HepG2 (cell line): ENCODE data around the gene WFDC13. TPM values are rescaled to one million over a fixed set of nuclear protein-coding genes. Genes with fewer than 3 reads are reported as not detected.

Source experiments
- ATAC-seq: fragments of 200-7000 bp; cut with Tn5 transposase; 3 replicates; pipeline ENCODE4 v1.9.1; 2020; ENCODE audit warnings: mild to moderate bottlenecking, moderate library complexity
- BruUV-seq: library from RNA; stranded (reverse); fragments of 400-500 nt; replicated peaks from 2 replicates; lab custom pipeline; 2021; lab: Mats Ljungman, UMichigan
- CTCF ChIA-PET: fragments of 300-600 bp; formaldehyde crosslinking; extraction: SDS; loops from one replicate; lab custom pipeline; 2021; ENCODE audit warnings: low total read pairs, inconsistent platforms, low intra/inter-chr PET ratio; lab: Yijun Ruan, JAX
- POLR2A ChIA-PET: fragments of 350-600 bp; sonication (Branson Sonifier 250); formaldehyde crosslinking; loops from one replicate; lab custom pipeline; 2020; ENCODE audit warnings: antibody characterized with exemption, inconsistent platforms; lab: Yijun Ruan, JAX
- DNase-seq: peaks from one replicate; pipeline ENCODE4 v3.0.0-alpha.2; 2015; ENCODE audit warnings: low spot score
- FAIRE-seq: peaks from 3 replicates; lab custom pipeline; 2011; peaks lifted over from hg19 to GRCh38; lab: Jason Lieb, UNC
- H2AFZ ChIP-seq: one replicate; pipeline ENCODE4 v1.6.1; 2011; ENCODE audit warnings: low read length, inconsistent platforms
- H3K27ac ChIP-seq: fragments of 300-600 bp; 3 replicates; pipeline ENCODE4 v1.8.0; 2011; ENCODE audit warnings: mixed run types, mild to moderate bottlenecking, mixed read lengths, low read length, inconsistent platforms; ENCODE audit not compliant: insufficient read depth; ENCODE audit errors: extremely low read length
- H3K27me3 ChIP-seq, 2 experiments: fragments of 200-600 bp in 1 of 2; 2 replicates in 1 of 2; 3 replicates in 1 of 2; pipeline versions ENCODE4 v1.6.0 to v1.8.0; 2011; ENCODE audit warnings: low read length in 2 of 2, mild to moderate bottlenecking in 2 of 2, moderate library complexity in 2 of 2, inconsistent platforms in 1 of 2; ENCODE audit not compliant: insufficient read depth in 2 of 2, control insufficient read depth in 1 of 2
- H3K36me3 ChIP-seq, 2 experiments: fragments of 200-600 bp in 1 of 2; replicated peaks in 1 of 2; 2 replicates in 1 of 2; 3 replicates in 1 of 2; pipeline versions ENCODE4 v1.5.1 to v1.8.0; 2011; ENCODE audit warnings: low read length in 2 of 2, inconsistent platforms in 1 of 2; ENCODE audit not compliant: insufficient read depth in 2 of 2, control insufficient read depth in 1 of 2
- H3K4me1 ChIP-seq: 2 replicates; pipeline ENCODE4 v1.5.1; 2012; ENCODE audit warnings: low read length, inconsistent platforms; ENCODE audit not compliant: insufficient read depth
- H3K4me2 ChIP-seq: 2 replicates; pipeline ENCODE4 v1.6.0; 2011; ENCODE audit warnings: low read depth, low read length, inconsistent platforms
- H3K4me3 ChIP-seq, 3 experiments: fragments of 200-600 bp in 1 of 3; sonication (generic), shearing (Covaris generic) in 1 of 3; replicated peaks in 1 of 3; 2 replicates each; pipeline ENCODE4 v1.5.1; 2011 to 2016; ENCODE audit warnings: low read length in 3 of 3, inconsistent platforms in 2 of 3, low read depth in 2 of 3, mild to moderate bottlenecking in 2 of 3, control low read depth in 1 of 3, mixed read lengths in 1 of 3; ENCODE audit not compliant: insufficient read depth in 1 of 3
- H3K79me2 ChIP-seq: one replicate; pipeline ENCODE4 v1.6.1; 2011; ENCODE audit warnings: low read length, inconsistent platforms; ENCODE audit not compliant: insufficient read depth
- H3K9ac ChIP-seq: 2 replicates; pipeline ENCODE4 v1.6.0; 2011; ENCODE audit warnings: mild to moderate bottlenecking, low read depth, low read length, inconsistent platforms; ENCODE audit not compliant: insufficient read depth
- H3K9me3 ChIP-seq: 2 replicates; pipeline ENCODE4 v1.5.1; 2012; ENCODE audit warnings: mild to moderate bottlenecking, low read length
- H4K20me1 ChIP-seq: 2 replicates; pipeline ENCODE4 v1.6.0; 2011; ENCODE audit warnings: inconsistent platforms, mild to moderate bottlenecking, low read length, moderate library complexity; ENCODE audit not compliant: insufficient read depth
- BCL3 ChIP-seq: sonication (generic); formaldehyde crosslinking; IDR thresholded peaks from 2 replicates; pipeline ENCODE4 v1.5.1; 2020; ENCODE audit warnings: mild to moderate bottlenecking, missing genetic modification reagents, moderate library complexity
- HBP1 ChIP-seq: IDR thresholded peaks from 2 replicates; pipeline ENCODE4 v1.6.1; 2016; ENCODE audit warnings: low read depth, control low read depth
- NAIF1 ChIP-seq: sonication (generic); formaldehyde crosslinking; IDR thresholded peaks from 2 replicates; pipeline ENCODE4 v1.5.0; 2020; ENCODE audit warnings: mild to moderate bottlenecking, missing genetic modification reagents, borderline replicate concordance
- SOX6 ChIP-seq, 2 experiments: fragments of 450-650 bp in 1 of 2; sonication (generic) in 1 of 2; formaldehyde crosslinking in 1 of 2; IDR thresholded peaks; 2 replicates each; pipeline versions ENCODE4 v1.4.0 to v1.6.1; 2017 to 2020; ENCODE audit warnings: antibody characterized with exemption in 1 of 2, mild to moderate bottlenecking in 1 of 2, missing genetic modification reagents in 1 of 2
- U2AF1 ChIP-seq: fragments of 200-400 bp; formaldehyde crosslinking; optimal IDR thresholded peaks from 2 replicates; pipeline ENCODE3; 2017; ENCODE audit warnings: mild to moderate bottlenecking, low read depth, low read length
- ZFAT ChIP-seq: sonication (generic); formaldehyde crosslinking; conservative IDR thresholded peaks from 2 replicates; pipeline ENCODE4 v1.8.1; 2023; ENCODE audit warnings: missing genetic modification reagents, inconsistent platforms
- ZFP36 ChIP-seq: fragments of 150-350 bp; IDR thresholded peaks from 2 replicates; pipeline ENCODE4 v1.6.1; 2018; ENCODE audit warnings: borderline replicate concordance, low read length, low read depth; ENCODE audit not compliant: partially characterized antibody
- ZKSCAN1 ChIP-seq: fragments of 150-350 bp; IDR thresholded peaks from 2 replicates; pipeline ENCODE4 v1.6.1; 2014; ENCODE audit warnings: low read length
- ZNF296 ChIP-seq: sonication (generic); formaldehyde crosslinking; conservative IDR thresholded peaks from 2 replicates; pipeline ENCODE4 v1.5.0; 2020; ENCODE audit warnings: mild to moderate bottlenecking, missing genetic modification reagents
- ZNF33A ChIP-seq: sonication (generic); formaldehyde crosslinking; IDR thresholded peaks from 2 replicates; pipeline ENCODE4 v1.5.1; 2020; ENCODE audit warnings: missing genetic modification reagents, mild to moderate bottlenecking, moderate library complexity, borderline replicate concordance
- ZNF432 ChIP-seq: sonication (generic); formaldehyde crosslinking; IDR thresholded peaks from 2 replicates; pipeline ENCODE4 v1.5.0; 2020; ENCODE audit warnings: missing genetic modification reagents, mild to moderate bottlenecking, borderline replicate concordance
- ZNF549 ChIP-seq: sonication (generic); formaldehyde crosslinking; IDR thresholded peaks from 2 replicates; pipeline ENCODE4 v1.5.0; 2020; ENCODE audit warnings: missing genetic modification reagents
- in situ Hi-C: cut with HindIII; loops from 2 replicates; pipeline ENCODE4 v1.10.0; 2017; ENCODE audit warnings: low pct_unique_long_range_greater_than_20kb; ENCODE audit not compliant: extremely low pct_ligation_motif_present
- intact Hi-C: fragments of 100-400 bp; cut with micrococcal nuclease; formaldehyde crosslinking; loops from one replicate; pipeline ENCODE4 v1.10.0; 2022; ENCODE audit not compliant: unreplicated experiment
- polyA plus RNA-seq, 8 experiments: library from polyadenylated mRNA; depleted of rRNA in 3 of 8; stranded (reverse) in 7 of 8; unstranded in 1 of 8; fragments of >200 nt; fragmentation: Illumina TruSeq in 4 of 8; extraction: Trizol in 4 of 8; gene quantifications; 2 replicates each; pipeline versions ENCODE4 v1.2.1 to v1.2.3, GENCODE V29; 2011 to 2016; ENCODE audit warnings: low read depth in 4 of 8, missing spikeins in 1 of 8, mixed read lengths in 1 of 8; ENCODE audit not compliant: insufficient read depth in 1 of 8
- total RNA-seq, 5 experiments: library from RNA; depleted of rRNA; stranded (reverse); fragments of >200 nt; fragmentation: Illumina TruSeq; extraction: Trizol; gene quantifications; 2 replicates each; pipeline ENCODE4 v1.2.3, GENCODE V29; 2016; ENCODE audit warnings: low read depth in 1 of 5

WFDC13 gene
- total and polyA plus RNA-seq, 2 of the 13 experiments (the other 11 are each of a cell fraction or from before 2014, with no cell fraction given): not detected

GRCh38 chr20:45672765-45673164 lies 29.1 kb upstream of the WFDC13 start:
- DNase-seq (no peak), FAIRE-seq (no peak), ATAC-seq (no peak)
- CTCF ChIA-PET: no interaction called here
- POLR2A ChIA-PET: no interaction called here
- H3K9ac ChIP-seq: no peak overlapping the region
- no peaks in the 10 kb centered on the region for H3K27me3 ChIP-seq
- intact Hi-C loops (no loop called here), in situ Hi-C loops (no loop called here)
- BruUV-seq: no TSS peak
- no peak overlapping the region for H3K4me3 ChIP-seq
- no peaks in the 10 kb centered on the region for H4K20me1 ChIP-seq
- H3K9me3 ChIP-seq: no peaks in the 10 kb centered on the region
- no peak overlapping the region for H3K27ac ChIP-seq
- H3K79me2 ChIP-seq: no peaks in the 10 kb centered on the region
- TF ChIP-seq ZNF296 (CRISPR knock-in tag) (no peak), NAIF1 (CRISPR knock-in tag) (no peak), HBP1 (CRISPR knock-in tag) (no peak), ZNF432 (no peak), ZKSCAN1 (no peak), BCL3 (CRISPR knock-in tag) (no peak), ZNF549 (no peak), SOX6 (IDR thresholded peaks at IDR 0.05) (no peak), SOX6 (CRISPR knock-in tag; IDR thresholded peaks at IDR 0.05) (no peak), ZNF33A (CRISPR knock-in tag) (no peak), ZFP36 (no peak), ZFAT (CRISPR knock-in tag) (no peak), U2AF1 (no peak)
- H3K4me1 ChIP-seq: no peaks in the 10 kb centered on the region
- H3K4me2 ChIP-seq: no peak overlapping the region
- H3K36me3 ChIP-seq: no peaks in the 10 kb centered on the region
- H2AFZ ChIP-seq: no peak overlapping the region
